WTC11 (cell line): ENCODE measurements around the gene GNAS-AS1. TPM values are rescaled to one million over a fixed set of nuclear protein-coding genes. Genes with fewer than 3 reads are reported as not detected.

Source experiments
- ATAC-seq: fragments of 200-7000 bp; cut with Tn5 transposase; 2 replicates; pipeline ENCODE4 v1.10.0; 2021; ENCODE audit warnings: mild to moderate bottlenecking, moderate library complexity
- CTCF ChIA-PET: fragments of 300-600 bp; sonication (Branson Sonifier 250); formaldehyde crosslinking; loops from one replicate; lab custom pipeline; 2021; ENCODE audit warnings: antibody characterized with exemption; lab: Charles Lee
- POLR2A ChIA-PET: fragments of 350-600 bp; sonication (Branson Sonifier 250); formaldehyde crosslinking; loops from one replicate; lab custom pipeline; 2021; ENCODE audit warnings: antibody characterized with exemption; lab: Charles Lee
- DNase-seq: peaks from one replicate; pipeline ENCODE4 v3.0.0; 2021; ENCODE audit warnings: low spot score
- H3K27ac Mint-ChIP-seq: 2 replicates; pipeline ENCODE4 v1.8.0; 2021; ENCODE audit warnings: mixed read lengths
- H3K27me3 Mint-ChIP-seq: 2 replicates; pipeline ENCODE4 v1.8.0; 2021; ENCODE audit warnings: low read depth, mild to moderate bottlenecking, moderate library complexity, mixed read lengths
- H3K36me3 Mint-ChIP-seq: 2 replicates; pipeline ENCODE4 v1.8.0; 2021; ENCODE audit warnings: mixed read lengths
- H3K4me1 Mint-ChIP-seq: 2 replicates; pipeline ENCODE4 v1.8.0; 2022; ENCODE audit warnings: mixed read lengths
- H3K4me3 Mint-ChIP-seq: 2 replicates; pipeline ENCODE4 v1.8.0; 2021; ENCODE audit warnings: mild to moderate bottlenecking, moderate library complexity, mixed read lengths
- H3K9me3 Mint-ChIP-seq: 2 replicates; pipeline ENCODE4 v1.8.0; 2021; ENCODE audit warnings: mixed read lengths
- ATF6 ChIP-seq: sonication (generic); formaldehyde crosslinking; IDR thresholded peaks from 2 replicates; pipeline ENCODE4 v1.8.1; 2023; ENCODE audit warnings: mild to moderate bottlenecking, missing genetic modification reagents
- CBFB ChIP-seq: sonication (generic); formaldehyde crosslinking; IDR thresholded peaks from 2 replicates; pipeline ENCODE4 v1.8.1; 2022; ENCODE audit warnings: mild to moderate bottlenecking, low read depth, missing genetic modification reagents
- CREM ChIP-seq: sonication (generic); formaldehyde crosslinking; IDR thresholded peaks from 2 replicates; pipeline ENCODE4 v1.8.1; 2022; ENCODE audit warnings: mild to moderate bottlenecking, missing genetic modification reagents, moderate library complexity
- ELF4 ChIP-seq: sonication (generic); formaldehyde crosslinking; IDR thresholded peaks from 2 replicates; pipeline ENCODE4 v1.8.1; 2022; ENCODE audit warnings: low read depth, mild to moderate bottlenecking, moderate library complexity, missing genetic modification reagents
- ESRRA ChIP-seq: sonication (generic); formaldehyde crosslinking; IDR thresholded peaks from 2 replicates; pipeline ENCODE4 v1.8.1; 2022; ENCODE audit warnings: mild to moderate bottlenecking, missing genetic modification reagents, borderline replicate concordance
- ETV6 ChIP-seq: sonication (generic); formaldehyde crosslinking; IDR thresholded peaks from 2 replicates; pipeline ENCODE4 v1.8.1; 2022; ENCODE audit warnings: mild to moderate bottlenecking, missing genetic modification reagents
- FOXP1 ChIP-seq: sonication (generic); formaldehyde crosslinking; IDR thresholded peaks from 2 replicates; pipeline ENCODE4 v1.8.0; 2022; ENCODE audit warnings: missing genetic modification reagents, mild to moderate bottlenecking, moderate library complexity, borderline replicate concordance
- GTF2I ChIP-seq: fragments of 250-450 bp; sonication (Bioruptor Pico); conservative IDR thresholded peaks from 2 replicates; pipeline ENCODE4 v1.4.0; 2021; ENCODE audit warnings: mild to moderate bottlenecking
- HMGA2 ChIP-seq: fragments of 250-450 bp; sonication (Bioruptor Pico); IDR thresholded peaks from 2 replicates; pipeline ENCODE4 v1.4.0; 2021; ENCODE audit warnings: mild to moderate bottlenecking, moderate library complexity
- IRF2 ChIP-seq: sonication (generic); formaldehyde crosslinking; IDR thresholded peaks from 2 replicates; pipeline ENCODE4 v1.8.0; 2022; ENCODE audit warnings: low read depth, missing genetic modification reagents, borderline replicate concordance
- JUN ChIP-seq: sonication (generic); formaldehyde crosslinking; IDR thresholded peaks from 2 replicates; pipeline ENCODE4 v1.8.0; 2023; ENCODE audit warnings: mild to moderate bottlenecking, missing genetic modification reagents
- MYBL2 ChIP-seq: sonication (generic); formaldehyde crosslinking; IDR thresholded peaks from 2 replicates; pipeline ENCODE4 v1.8.1; 2023; ENCODE audit warnings: mild to moderate bottlenecking, moderate library complexity, missing genetic modification reagents
- NFE2L1 ChIP-seq: sonication (generic); formaldehyde crosslinking; IDR thresholded peaks from 2 replicates; pipeline ENCODE4 v1.8.1; 2023; ENCODE audit warnings: missing genetic modification reagents
- NFYB ChIP-seq: sonication (generic); formaldehyde crosslinking; conservative IDR thresholded peaks from 2 replicates; pipeline ENCODE4 v1.8.0; 2022; ENCODE audit warnings: low read depth, missing genetic modification reagents
- PRRX2 ChIP-seq: fragments of 250-450 bp; sonication (Bioruptor Pico); IDR thresholded peaks from 2 replicates; pipeline ENCODE4 v1.8.0; 2021; ENCODE audit warnings: mild to moderate bottlenecking
- RORB ChIP-seq: fragments of 250-450 bp; sonication (Bioruptor Pico); IDR thresholded peaks from 2 replicates; pipeline ENCODE4 v1.9.0; 2021; ENCODE audit warnings: mild to moderate bottlenecking
- SOX15 ChIP-seq: fragments of 250-450 bp; sonication (Bioruptor Pico); IDR thresholded peaks from 2 replicates; pipeline ENCODE4 v1.9.0; 2021; ENCODE audit warnings: mild to moderate bottlenecking
- SP1 ChIP-seq: sonication (generic); formaldehyde crosslinking; conservative IDR thresholded peaks from 2 replicates; pipeline ENCODE4 v1.8.1; 2022; ENCODE audit warnings: missing genetic modification reagents
- TEAD1 ChIP-seq: sonication (generic); formaldehyde crosslinking; IDR thresholded peaks from 2 replicates; pipeline ENCODE4 v1.8.0; 2022; ENCODE audit warnings: mild to moderate bottlenecking, missing genetic modification reagents
- USF1 ChIP-seq: sonication (generic); formaldehyde crosslinking; IDR thresholded peaks from 2 replicates; pipeline ENCODE4 v1.8.0; 2022; ENCODE audit warnings: mild to moderate bottlenecking, missing genetic modification reagents
- ZNF232 ChIP-seq: sonication (generic); formaldehyde crosslinking; IDR thresholded peaks from 2 replicates; pipeline ENCODE4 v1.8.0; 2022; ENCODE audit warnings: mild to moderate bottlenecking, missing genetic modification reagents
- ZNF416 ChIP-seq: fragments of 250-450 bp; sonication (Bioruptor Pico); IDR thresholded peaks from 2 replicates; pipeline ENCODE4 v1.9.0; 2021; ENCODE audit warnings: mild to moderate bottlenecking, inconsistent platforms
- ZNF423 ChIP-seq: fragments of 250-450 bp; sonication (Bioruptor Pico); IDR thresholded peaks from 2 replicates; pipeline ENCODE4 v2.1.2; 2022; ENCODE audit warnings: mild to moderate bottlenecking, moderate library complexity
- ZNF671 ChIP-seq: fragments of 250-450 bp; sonication (Bioruptor Pico); IDR thresholded peaks from 2 replicates; pipeline ENCODE4 v1.8.0; 2021; ENCODE audit warnings: mild to moderate bottlenecking
- total RNA-seq: library from RNA; stranded (reverse); gene quantifications from 3 replicates; pipeline ENCODE4 v1.2.3, GENCODE V29; 2021
- TF ChIP-seq, protein P1 (sequence below): sonication (generic); formaldehyde crosslinking; IDR thresholded peaks from 2 replicates; pipeline ENCODE4 v1.8.1; 2023; ENCODE audit warnings: mild to moderate bottlenecking, missing genetic modification reagents
- TF ChIP-seq, protein P2 (sequence below): sonication (generic); formaldehyde crosslinking; IDR thresholded peaks from 2 replicates; pipeline ENCODE4 v1.8.1; 2022; ENCODE audit warnings: low read depth, missing genetic modification reagents, borderline replicate concordance
- TF ChIP-seq, protein P3 (sequence below): sonication (generic); formaldehyde crosslinking; IDR thresholded peaks from 2 replicates; pipeline ENCODE4 v1.8.0; 2023; ENCODE audit warnings: mild to moderate bottlenecking, missing genetic modification reagents

GNAS-AS1 gene
- total RNA-seq, 1 experiment from 2014 or later = 12.2 TPM

GRCh38 chr20:58880441-58880840, 29.7 kb upstream of the GNAS-AS1 start (continued):
- TF ChIP-seq NFYB (CRISPR knock-in tag) (no peak), IRF2 (CRISPR knock-in tag) (no peak), ZNF671 (CRISPR knock-in tag) (no peak), JUN (CRISPR knock-in tag) (no peak)
- TF ChIP-seq, protein P1, sequence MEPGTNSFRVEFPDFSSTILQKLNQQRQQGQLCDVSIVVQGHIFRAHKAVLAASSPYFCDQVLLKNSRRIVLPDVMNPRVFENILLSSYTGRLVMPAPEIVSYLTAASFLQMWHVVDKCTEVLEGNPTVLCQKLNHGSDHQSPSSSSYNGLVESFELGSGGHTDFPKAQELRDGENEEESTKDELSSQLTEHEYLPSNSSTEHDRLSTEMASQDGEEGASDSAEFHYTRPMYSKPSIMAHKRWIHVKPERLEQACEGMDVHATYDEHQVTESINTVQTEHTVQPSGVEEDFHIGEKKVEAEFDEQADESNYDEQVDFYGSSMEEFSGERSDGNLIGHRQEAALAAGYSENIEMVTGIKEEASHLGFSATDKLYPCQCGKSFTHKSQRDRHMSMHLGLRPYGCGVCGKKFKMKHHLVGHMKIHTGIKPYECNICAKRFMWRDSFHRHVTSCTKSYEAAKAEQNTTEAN = no peak

- ATAC-seq (no peak), DNase-seq (no peak)
- Mint-ChIP-seq H3K4me3 (no peak overlapping the region), H3K36me3 (peaks cover 4% of the 10 kb centered on the region), H3K27me3 (no peaks in the 10 kb centered on the region), H3K27ac (peak overlapping the region; percentile 59; the same call in 1 of the 2 replicates), H3K4me1 (peaks cover 72% of the 10 kb centered on the region), H3K9me3 (no peaks in the 10 kb centered on the region)
- no peak for TF ChIP-seq NFYB (CRISPR knock-in tag)
- no peak for TF ChIP-seq USF1
- no peak for TF ChIP-seq ZNF232 (CRISPR knock-in tag)
- TF ChIP-seq PRRX2 = no peak
- no peak for TF ChIP-seq ATF6 (CRISPR knock-in tag)
- TF ChIP-seq SP1 (CRISPR knock-in tag) = no peak
- no peak for TF ChIP-seq MYBL2 (CRISPR knock-in tag)
- TF ChIP-seq, protein P1 = no peak
- TF ChIP-seq, protein P2, sequence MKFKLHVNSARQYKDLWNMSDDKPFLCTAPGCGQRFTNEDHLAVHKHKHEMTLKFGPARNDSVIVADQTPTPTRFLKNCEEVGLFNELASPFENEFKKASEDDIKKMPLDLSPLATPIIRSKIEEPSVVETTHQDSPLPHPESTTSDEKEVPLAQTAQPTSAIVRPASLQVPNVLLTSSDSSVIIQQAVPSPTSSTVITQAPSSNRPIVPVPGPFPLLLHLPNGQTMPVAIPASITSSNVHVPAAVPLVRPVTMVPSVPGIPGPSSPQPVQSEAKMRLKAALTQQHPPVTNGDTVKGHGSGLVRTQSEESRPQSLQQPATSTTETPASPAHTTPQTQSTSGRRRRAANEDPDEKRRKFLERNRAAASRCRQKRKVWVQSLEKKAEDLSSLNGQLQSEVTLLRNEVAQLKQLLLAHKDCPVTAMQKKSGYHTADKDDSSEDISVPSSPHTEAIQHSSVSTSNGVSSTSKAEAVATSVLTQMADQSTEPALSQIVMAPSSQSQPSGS (CRISPR knock-in tag) = no peak
- no peak for TF ChIP-seq CREM
- TF ChIP-seq ZNF671 (CRISPR knock-in tag) = no peak
- no peak for TF ChIP-seq NFE2L1 (CRISPR knock-in tag)
- no peak for TF ChIP-seq IRF2 (CRISPR knock-in tag)
- no peak for TF ChIP-seq ZNF423 (CRISPR knock-in tag)
- TF ChIP-seq FOXP1 = no peak
- TF ChIP-seq ESRRA = no peak
- no peak for TF ChIP-seq GTF2I
- ChIA-PET POLR2A (interaction anchor here (1.4 kb wide), 1 partner anchor 35 kb away, joined by 3 read pairs; no protein-coding TSS in a partner anchor), CTCF (interaction anchor here (1.9 kb wide), 1 partner anchor 343 kb away, joined by 5 read pairs; no protein-coding TSS in a partner anchor)
Measured at GRCh38 chr20:58878399-58878798, 27.7 kb upstream of the GNAS-AS1 start.

- no peak for DNase-seq
- H3K27me3 Mint-ChIP-seq = no peaks in the 10 kb centered on the region
- H3K4me3 Mint-ChIP-seq = no peak overlapping the region
- H3K27ac Mint-ChIP-seq = peak overlapping the region; percentile 68; the same call in 1 of the 2 replicates
- H3K4me1 Mint-ChIP-seq = peaks cover 67% of the 10 kb centered on the region
- H3K9me3 Mint-ChIP-seq = no peaks in the 10 kb centered on the region
- ATAC-seq = peak; percentile 38
- POLR2A ChIA-PET = interaction anchor here (1.4 kb wide), 1 partner anchor 35 kb away, joined by 3 read pairs; no protein-coding TSS in a partner anchor
- CTCF ChIA-PET = interaction anchor here (0.6 to 2.7 kb wide), 5 partner anchors 12 to 344 kb away, joined by 3 to 10 read pairs (median 5); partner anchors contain the start of genes GNAS and GNAS-AS1
- H3K36me3 Mint-ChIP-seq = peaks cover 5% of the 10 kb centered on the region
- TF ChIP-seq ZNF416 (no peak), CREM (no peak), ELF4 (CRISPR knock-in tag) (no peak), TEAD1 (no peak), SOX15 (CRISPR knock-in tag) (no peak), HMGA2 (no peak), CBFB (CRISPR knock-in tag) (no peak), RORB (CRISPR knock-in tag) (no peak), ZNF671 (CRISPR knock-in tag) (no peak), ETV6 (CRISPR knock-in tag) (no peak)
- TF ChIP-seq, protein P3, sequence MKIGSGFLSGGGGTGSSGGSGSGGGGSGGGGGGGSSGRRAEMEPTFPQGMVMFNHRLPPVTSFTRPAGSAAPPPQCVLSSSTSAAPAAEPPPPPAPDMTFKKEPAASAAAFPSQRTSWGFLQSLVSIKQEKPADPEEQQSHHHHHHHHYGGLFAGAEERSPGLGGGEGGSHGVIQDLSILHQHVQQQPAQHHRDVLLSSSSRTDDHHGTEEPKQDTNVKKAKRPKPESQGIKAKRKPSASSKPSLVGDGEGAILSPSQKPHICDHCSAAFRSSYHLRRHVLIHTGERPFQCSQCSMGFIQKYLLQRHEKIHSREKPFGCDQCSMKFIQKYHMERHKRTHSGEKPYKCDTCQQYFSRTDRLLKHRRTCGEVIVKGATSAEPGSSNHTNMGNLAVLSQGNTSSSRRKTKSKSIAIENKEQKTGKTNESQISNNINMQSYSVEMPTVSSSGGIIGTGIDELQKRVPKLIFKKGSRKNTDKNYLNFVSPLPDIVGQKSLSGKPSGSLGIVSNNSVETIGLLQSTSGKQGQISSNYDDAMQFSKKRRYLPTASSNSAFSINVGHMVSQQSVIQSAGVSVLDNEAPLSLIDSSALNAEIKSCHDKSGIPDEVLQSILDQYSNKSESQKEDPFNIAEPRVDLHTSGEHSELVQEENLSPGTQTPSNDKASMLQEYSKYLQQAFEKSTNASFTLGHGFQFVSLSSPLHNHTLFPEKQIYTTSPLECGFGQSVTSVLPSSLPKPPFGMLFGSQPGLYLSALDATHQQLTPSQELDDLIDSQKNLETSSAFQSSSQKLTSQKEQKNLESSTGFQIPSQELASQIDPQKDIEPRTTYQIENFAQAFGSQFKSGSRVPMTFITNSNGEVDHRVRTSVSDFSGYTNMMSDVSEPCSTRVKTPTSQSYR = no peak
Measured at GRCh38 chr20:58877976-58878360, 27.3 kb upstream of the GNAS-AS1 start.
